Measurements from ENCODE around the gene TLR10.

TLR10 gene

GRCh38 chr4:38723114-38723513, 59.7 kb downstream of the TLR10 start:
- DNase-seq, result no peak

Measured in central memory CD4-positive, alpha-beta T cell (primary cell).